ENCODE data around the gene AGAP2.

GRCh38 chr12:57740656-57741412 is 2.3 kb upstream of the AGAP2 start:
- TF ChIP-seq CTCF (IDR thresholded peaks at IDR 0.05) (no peak), POLR2A (IDR thresholded peaks at IDR 0.05) (no peak)
